ENCODE data around the gene TESPA1.

DNA sequence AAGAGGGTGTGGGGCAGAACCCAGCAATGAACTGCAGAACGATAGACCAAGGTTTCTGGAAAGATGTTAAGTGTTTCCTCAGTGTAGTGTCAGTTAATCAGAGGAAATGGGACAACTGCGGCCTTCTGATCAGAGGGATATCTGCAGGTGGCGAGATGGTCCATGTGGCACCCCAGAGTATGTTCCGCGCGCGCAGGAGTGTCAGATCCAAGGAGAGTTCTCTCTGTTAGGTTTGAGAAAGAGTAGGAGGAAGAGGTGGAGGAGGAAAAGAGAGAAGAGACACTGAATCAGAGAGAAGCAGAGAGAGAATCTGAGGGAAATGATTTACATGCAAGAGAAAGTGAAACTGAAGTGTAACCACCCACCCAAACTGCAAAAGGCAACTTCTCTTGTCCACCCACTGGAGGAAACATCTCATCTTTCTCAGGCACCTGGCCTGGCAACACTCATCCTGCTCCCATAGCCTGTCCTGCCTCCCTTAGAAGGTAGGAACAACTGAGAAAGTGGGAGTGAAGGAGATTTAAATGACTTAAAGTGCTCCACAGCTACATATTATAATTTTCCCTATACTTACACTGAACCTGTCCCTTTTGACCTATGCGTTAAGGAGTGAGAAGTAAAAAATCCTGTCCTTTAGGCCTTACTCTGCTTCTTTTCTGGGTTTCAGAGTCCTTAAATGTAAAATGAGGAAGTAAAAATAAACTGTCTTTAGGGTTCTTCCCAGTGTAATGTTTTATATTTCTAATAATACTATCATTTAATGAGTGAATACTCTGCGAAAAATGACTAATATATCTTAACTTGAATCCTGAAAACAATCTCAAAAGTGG lies 6.8 kb upstream of the TESPA1 start:
- TF ChIP-seq, protein P1, sequence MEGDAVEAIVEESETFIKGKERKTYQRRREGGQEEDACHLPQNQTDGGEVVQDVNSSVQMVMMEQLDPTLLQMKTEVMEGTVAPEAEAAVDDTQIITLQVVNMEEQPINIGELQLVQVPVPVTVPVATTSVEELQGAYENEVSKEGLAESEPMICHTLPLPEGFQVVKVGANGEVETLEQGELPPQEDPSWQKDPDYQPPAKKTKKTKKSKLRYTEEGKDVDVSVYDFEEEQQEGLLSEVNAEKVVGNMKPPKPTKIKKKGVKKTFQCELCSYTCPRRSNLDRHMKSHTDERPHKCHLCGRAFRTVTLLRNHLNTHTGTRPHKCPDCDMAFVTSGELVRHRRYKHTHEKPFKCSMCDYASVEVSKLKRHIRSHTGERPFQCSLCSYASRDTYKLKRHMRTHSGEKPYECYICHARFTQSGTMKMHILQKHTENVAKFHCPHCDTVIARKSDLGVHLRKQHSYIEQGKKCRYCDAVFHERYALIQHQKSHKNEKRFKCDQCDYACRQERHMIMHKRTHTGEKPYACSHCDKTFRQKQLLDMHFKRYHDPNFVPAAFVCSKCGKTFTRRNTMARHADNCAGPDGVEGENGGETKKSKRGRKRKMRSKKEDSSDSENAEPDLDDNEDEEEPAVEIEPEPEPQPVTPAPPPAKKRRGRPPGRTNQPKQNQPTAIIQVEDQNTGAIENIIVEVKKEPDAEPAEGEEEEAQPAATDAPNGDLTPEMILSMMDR (IDR thresholded peaks at IDR 0.05), result no peak
- TF ChIP-seq POLR2A (IDR thresholded peaks at IDR 0.05; ENCODE audit: low read depth), result no peak
- no peak for TF ChIP-seq POLR2AphosphoS5 (IDR thresholded peaks at IDR 0.05)
- TF ChIP-seq EP300 (IDR thresholded peaks at IDR 0.05), result no peak

Data from esophagus muscularis mucosa (tissue), 4 donors.